Stimulated activated CD4-positive, alpha-beta T cell treated with anti-CD3 and anti-CD28 coated beads, Interleukin-4, amount 100 ng/mL, for 24 hours (primary cell): Measurements from ENCODE around the gene TMSB4X.
A peak's percentile ranks its signal among the peaks of the same experiment; 100 is the strongest.
"Not testable (repeated sequence)": the region's sequence is repeated elsewhere in the genome, so short reads cannot be mapped to it uniquely, and the experiment has no call there.

Experiments used
- DNase-seq: peaks from one replicate; pipeline ENCODE4 v3.0.0-alpha.2; 2020

The TMSB4X gene

DNA sequence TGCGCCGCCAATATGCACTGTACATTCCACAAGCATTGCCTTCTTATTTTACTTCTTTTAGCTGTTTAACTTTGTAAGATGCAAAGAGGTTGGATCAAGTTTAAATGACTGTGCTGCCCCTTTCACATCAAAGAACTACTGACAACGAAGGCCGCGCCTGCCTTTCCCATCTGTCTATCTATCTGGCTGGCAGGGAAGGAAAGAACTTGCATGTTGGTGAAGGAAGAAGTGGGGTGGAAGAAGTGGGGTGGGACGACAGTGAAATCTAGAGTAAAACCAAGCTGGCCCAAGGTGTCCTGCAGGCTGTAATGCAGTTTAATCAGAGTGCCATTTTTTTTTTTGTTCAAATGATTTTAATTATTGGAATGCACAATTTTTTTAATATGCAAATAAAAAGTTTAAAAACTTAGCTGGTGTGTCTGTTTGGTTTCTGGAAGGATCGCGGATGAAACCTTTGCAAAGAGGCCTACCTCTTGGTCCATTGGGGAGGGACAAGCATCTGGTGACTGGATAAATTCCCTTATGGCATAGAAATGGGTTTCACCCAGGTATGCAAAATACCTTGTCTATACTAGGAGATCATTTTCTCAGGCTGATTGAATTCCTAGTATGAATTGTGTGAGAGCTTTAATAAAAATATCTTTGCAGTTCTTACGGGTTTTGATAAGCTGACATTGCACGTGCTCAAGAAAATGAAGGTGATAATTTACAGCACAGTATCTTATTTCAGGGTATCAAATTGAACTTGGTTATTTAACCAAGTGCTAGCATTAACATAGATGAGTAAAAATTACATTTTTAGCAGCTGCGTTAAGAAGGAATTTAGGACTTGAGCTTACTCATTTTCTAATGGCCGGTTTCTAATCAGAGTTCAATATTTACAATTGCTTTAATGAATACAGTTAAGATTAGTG lies 2.2 kb downstream of the TMSB4X start:
- not testable (repeated sequence) for DNase-seq

DNA sequence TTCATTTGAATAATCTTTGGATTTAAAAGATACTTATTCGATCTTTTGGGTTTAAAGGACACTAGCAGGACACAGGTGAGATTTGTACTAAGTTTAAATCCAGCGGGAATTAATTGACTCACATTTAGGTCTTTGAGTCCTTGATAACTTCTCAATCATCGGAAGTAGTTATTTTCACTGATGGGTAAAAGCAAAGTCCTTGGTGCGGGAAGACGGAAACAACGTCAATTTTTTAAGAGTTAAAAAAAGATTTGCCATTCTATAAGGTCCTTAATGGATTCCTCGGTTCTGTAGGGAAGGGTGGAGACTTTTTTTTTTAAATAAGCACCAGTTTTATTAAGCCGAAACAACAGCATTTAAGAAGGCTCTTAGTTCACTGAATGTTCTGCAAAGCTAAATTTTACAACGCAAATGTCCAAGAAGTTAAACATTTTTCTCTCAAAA lies 2.9 kb downstream of the TMSB4X start:
- DNase-seq = no peak

GRCh38 chrX:12978205-12979025 lies 3.5 kb downstream of the TMSB4X start:
- peak; percentile 61 for DNase-seq

GRCh38 chrX:12979026-12979607 lies 4.2 kb downstream of the TMSB4X start:
- DNase-seq = no peak

GRCh38 chrX:12979616-12980015 lies 4.7 kb downstream of the TMSB4X start:
- no peak for DNase-seq

DNA sequence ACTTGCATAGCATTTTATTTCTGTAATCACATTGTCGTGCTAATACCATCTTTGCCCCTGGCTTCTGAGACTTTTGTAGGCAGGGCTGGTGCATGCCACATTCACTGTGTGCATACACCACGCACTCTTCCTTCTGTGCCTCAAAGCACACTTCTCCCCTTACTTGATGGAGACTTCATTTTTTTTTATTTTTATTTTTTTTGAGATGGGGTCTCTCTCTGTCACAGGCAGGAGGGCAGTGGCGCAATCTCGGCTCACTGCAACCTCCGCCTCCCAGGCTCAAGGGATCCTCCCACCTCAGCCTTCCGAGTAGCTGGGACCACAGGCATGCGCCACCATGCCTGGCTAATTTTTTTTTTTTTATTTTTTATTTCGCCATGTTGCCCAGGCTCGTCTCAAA lies 5.1 kb downstream of the TMSB4X start:
- DNase-seq = not testable (repeated sequence)

- DNase-seq = no peak
These were observed 7.0 kb downstream of the TMSB4X start for GRCh38 chrX:12981880-12982279.

- DNase-seq = peak; percentile 53
These were observed 9.9 kb downstream of the TMSB4X start for GRCh38 chrX:12984603-12985319.

GRCh38 chrX:12985331-12985730 lies 10.4 kb downstream of the TMSB4X start:
- no peak for DNase-seq

DNA sequence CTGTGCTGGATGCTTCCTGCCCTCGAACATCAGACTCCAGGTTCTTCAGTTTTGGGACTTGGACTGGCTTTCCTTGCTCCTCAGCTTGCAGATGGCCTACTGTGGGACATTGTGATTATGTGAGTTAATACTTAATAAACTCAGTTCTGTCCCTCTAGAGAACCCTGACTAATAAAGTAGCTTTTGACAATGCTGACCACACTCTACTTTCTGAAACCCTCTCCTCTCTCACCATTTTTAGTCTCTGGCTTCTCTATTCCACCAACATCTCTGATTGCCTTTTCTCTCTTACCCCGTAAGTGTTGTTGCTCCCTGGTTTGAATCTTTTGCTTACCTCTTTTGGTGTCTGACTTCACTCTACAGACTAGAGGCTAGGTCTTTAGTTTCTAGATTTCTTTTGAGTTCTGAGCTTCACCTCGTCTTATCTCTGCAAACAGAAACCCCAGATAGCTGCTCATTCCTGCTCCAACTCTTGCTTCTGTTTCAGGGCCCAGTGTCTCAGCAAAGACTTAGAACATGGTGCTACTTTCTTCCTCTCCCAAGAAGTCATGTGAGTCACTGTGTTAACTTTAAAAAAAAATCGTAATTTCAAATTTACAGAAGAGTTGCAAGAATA lies 11.4 kb downstream of the TMSB4X start:
- DNase-seq = no peak

- no peak for DNase-seq
These were observed 12.0 kb downstream of the TMSB4X start for GRCh38 chrX:12986886-12987285.

DNA sequence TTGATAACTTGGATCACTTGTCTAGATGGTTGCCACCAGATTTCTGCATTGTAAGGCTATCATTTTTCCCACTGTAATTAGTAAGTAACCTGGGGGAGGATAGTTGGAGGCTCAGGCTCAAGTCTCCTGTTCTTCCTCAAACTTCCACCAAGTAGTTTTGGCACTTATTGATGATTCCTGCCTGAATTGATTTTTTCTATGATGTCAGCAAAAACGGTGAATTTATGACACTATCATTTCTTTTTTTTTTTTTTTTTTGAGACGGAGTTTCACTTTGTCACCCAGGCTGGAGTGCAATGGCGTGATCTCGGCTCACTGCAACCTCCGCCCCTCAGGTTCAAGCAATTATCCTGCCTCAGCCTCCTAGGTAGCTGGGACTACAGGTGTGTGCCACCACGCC lies 12.4 kb downstream of the TMSB4X start:
- DNase-seq = no peak

GRCh38 chrX:12987900-12988594 lies 13.1 kb downstream of the TMSB4X start:
- no peak for DNase-seq

GRCh38 chrX:12988797-12989196 lies 13.9 kb downstream of the TMSB4X start:
- DNase-seq = no peak

DNA sequence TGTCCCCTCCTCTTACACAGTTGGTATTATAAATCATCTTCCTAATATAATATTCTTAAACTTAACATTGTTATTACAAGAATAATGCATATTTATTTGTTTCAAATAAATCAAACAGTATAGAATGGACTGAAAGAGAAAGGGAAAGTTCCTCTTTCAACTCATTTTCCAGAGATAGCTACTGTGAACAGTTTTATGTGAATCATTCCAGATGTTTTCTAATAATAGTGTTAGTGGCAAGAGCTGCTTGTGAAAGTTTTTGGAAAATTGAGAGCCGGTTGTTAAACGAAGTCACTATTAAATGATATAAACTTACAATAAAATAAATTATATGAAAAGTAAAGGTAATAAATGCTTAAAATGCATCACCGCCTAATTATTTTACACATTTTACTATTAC lies 14.6 kb downstream of the TMSB4X start:
- no peak for DNase-seq

- no peak for DNase-seq
These were observed 16.7 kb downstream of the TMSB4X start for GRCh38 chrX:12991575-12991974.

DNA sequence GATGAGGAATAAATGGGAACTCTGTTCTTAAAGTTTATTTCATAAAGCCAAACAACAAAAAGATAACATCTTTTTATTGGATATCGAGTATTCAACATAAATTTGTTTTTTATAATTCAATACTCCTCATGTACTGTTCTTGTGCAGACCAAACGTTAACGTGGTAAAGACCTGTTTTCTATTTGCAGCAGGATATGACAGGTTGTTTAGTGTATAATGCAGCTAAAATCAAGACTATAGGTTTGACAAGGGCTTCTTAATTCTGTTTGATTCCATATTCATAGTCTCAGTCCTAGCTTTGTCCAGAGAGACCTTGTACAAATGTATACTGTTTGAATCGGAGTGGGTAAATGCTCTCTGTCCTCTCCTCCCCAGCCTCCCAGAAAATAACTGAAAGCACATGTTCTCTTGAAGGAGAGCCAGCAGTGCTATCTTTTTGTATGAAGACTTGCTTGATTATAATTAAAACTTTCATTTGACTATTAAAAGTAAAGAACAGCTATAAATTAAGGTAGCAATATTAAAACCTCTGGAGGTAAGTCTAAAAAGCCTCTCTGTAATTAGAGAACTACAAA lies 17.7 kb downstream of the TMSB4X start:
- DNase-seq = no peak

DNA sequence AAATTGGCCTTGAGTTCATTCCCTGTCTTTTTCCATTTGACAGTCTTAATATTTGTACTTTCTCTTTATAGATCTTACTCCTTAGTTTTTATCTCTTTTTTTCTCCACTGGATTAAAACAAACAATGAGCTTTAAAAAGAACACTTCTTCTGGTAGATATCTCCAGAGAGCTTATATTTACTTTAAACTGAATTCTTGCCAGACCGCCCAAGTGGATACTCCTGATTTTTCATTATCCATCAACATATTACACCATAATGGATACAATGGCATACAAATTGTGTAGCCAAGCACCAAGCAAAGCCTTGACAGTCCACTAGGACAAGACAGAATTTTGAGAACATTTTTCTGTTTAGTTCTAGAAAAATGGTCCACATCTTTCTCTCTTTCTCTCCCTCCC lies 18.9 kb downstream of the TMSB4X start:
- DNase-seq = no peak

- no peak for DNase-seq
These were observed 19.4 kb downstream of the TMSB4X start for GRCh38 chrX:12994321-12994720.

GRCh38 chrX:12996934-12997435 lies 22.1 kb downstream of the TMSB4X start:
- no peak for DNase-seq
